ENCODE measurements around the gene FAM131A.

- TF ChIP-seq POLR2A (IDR thresholded peaks at IDR 0.05) (no peak), CTCF (IDR thresholded peaks at IDR 0.05) (no peak)
Observed at GRCh38 chr3:184325269-184325668, 12.1 kb upstream of the FAM131A start.

All from right lobe of liver (tissue), 4 donors.